T1000 (cell line): Measurements from ENCODE around the gene C17orf114.
"Not testable (repeated sequence)": the region's sequence is repeated elsewhere in the genome, so short reads cannot be mapped to it uniquely, and the experiment has no call there.

ENCODE experiments used
- DNase-seq: peaks from one replicate; lab custom pipeline; 2025; ENCODE audit warnings: mixed read lengths; lab: John Stamatoyannopoulos, UW

The C17orf114 gene

DNA sequence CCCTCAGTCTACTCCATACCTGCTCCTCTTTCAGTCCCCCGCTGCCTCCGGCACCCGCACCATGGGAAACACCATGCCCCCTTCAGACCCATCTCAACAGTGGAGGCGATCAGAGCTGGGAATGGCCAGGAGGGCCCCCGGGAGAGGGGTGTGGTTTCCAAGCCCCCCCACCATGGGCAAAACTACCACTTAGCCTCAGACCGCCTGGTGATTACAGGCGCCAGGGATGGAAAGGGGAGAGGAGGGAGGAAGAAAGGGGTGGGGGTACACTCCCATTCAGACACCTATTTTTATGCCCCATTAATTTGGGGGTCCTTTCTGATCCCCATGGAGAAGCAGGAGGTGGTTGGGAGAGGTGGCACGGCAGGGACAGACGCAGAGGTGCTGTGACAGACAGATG, at the start of gene C17orf114:
TSS of gene C17orf114 (minus strand) at position 101 of the 400 bp plus-strand sequence.
- no peak for DNase-seq

DNA sequence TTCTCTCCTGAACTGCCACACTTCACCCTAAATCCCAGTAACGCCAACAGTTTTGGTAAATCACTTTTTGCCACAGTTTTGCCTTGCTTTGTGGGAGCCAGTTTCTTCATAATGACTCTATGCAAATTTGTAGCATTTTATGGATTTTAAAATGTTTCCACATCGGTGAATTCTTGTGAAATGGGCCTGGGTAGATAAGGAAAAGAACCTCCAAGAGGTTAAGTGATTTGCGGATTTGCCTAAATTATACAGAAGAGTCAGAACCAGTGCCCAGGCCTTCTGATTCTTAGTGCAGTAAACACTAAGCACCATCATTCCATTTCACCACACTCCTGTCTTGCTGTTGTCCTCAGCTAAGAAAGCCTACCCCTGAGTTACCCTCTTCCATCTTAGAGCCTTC, 49.0 kb upstream of the C17orf114 start:
- no peak for DNase-seq

DNA sequence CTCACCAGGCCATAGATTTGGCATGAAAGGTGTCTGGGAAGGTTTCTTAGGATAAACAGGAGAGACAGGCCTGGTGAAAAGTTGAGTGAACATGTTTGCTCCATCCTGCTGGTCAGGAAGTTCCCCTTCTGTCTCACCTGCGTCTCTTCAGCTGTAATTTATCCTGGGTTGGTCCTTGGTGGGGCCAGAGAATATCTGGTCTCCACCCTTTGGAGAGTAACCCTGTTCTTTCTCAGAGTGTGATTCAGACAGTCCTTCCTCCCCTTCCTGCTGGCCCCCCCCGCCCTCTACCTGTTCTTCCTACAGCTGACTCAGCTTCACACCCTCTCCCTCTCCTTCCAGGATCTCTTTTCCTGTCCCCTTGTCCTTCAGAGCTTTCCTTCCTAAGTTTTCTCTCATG, 48.1 kb upstream of the C17orf114 start:
- no peak for DNase-seq

DNA sequence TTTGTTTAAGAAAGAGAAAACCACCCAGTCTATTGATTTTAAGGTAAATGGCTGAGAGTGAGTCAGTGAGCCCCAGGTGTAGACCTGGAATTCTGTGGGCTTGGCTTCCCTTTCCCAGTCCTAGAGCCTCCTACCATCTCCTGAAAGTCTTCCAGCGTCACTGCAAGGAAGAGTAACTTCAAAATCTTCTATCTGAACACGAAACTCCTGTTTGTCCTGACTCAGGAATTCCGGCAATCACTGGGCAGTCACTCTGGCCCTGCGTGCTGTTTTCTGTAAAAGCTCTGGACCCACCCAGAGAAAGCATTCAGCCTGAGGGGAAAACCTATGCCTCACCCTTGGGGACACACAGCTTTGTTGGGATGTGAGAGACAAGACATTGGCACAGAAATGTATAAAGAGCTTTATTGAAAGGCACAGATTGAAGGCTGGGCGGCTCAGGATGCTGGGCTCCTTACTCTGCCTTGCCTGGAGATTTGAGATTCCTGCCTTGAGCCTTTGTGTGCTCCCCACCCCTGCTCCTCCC, 46.9 kb upstream of the C17orf114 start:
- DNase-seq, result no peak

DNA sequence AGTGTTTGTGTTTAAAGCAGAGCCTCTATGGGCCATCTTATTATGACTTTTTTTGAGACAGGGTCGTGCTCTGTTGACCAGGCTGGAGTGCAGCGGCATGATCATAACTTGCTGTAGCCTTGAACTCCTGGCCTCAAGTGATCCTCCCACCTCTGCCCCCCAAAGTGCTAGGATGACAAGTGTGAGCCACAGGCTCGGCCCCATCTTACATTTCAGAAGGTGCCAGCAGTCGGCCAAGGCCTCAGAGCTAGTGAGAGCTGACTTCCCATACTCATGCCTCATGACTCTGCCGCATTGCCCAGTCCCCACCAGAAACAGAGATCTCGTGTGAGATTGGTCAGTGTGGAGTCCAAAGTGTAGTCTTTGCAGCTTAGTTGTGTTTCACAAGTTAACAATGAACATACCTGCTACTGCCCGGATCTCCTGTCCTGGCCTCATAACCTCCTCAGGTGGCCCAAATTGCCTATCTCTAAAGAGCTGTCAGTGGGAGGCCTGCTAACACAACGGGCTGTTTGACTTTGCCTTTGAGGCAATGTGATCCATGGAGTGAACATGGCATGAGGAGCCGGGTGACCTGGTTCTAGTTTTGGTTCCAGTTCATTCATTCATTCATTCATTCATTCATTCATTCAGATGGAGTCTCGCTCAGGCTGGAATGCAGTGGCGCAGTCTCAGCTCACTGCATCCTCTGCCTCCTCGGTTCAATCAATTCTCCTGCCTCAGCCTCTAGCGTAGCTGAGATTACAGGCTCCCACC, 44.7 kb upstream of the C17orf114 start:
- no peak for DNase-seq

DNA sequence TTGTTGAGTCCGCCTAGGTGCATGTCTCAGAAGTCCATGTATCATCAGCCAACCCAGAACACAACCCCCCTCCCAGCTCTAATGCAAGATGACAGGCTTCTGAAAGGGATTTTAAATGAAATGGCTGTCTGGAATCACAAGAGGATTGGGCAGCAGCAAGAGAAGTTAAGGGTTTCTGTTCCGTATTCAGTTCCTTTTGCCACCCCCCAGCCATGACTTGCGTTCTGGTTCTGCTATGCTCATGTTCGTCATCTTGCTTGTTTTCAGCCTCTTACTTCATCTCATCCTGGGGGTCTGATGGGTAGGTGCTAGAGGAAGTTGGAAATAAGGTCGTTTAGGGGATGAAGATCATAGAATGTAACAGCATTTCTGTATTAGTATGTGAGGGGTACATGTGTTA, 43.0 kb upstream of the C17orf114 start:
- no peak for DNase-seq

DNA sequence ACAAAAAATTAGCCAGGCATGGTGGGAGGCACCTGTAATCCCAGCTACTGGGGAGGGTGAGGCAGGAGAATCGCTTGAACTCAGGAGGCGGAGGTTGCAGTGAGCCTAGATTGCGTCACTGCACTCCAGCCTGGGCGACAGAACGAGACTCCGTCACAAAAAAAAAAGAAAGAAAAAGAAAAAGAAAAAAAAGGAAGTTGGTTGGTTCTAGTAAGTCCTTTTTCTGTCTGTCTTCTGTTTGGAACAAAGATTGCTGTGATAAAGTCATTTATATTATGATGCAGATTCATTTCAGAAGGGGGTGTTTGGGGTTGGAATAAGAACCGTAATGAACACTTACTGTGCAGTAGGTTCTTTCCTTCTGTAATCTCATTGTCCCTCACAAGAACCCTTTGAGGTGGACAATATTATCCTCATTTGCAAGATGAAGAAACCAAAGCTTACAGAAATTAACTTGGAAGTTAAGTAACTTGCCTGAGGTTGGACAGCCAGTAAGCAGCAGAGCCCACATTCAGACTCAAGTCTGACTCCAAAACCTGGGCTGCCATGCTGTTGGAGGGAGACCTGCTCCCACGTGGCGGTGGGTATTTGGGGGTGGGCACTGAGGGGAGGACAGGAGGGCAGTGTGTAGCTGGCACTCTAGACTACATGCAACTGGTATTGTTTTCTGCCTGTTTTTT, 41.3 kb upstream of the C17orf114 start:
- DNase-seq, result no peak

DNA sequence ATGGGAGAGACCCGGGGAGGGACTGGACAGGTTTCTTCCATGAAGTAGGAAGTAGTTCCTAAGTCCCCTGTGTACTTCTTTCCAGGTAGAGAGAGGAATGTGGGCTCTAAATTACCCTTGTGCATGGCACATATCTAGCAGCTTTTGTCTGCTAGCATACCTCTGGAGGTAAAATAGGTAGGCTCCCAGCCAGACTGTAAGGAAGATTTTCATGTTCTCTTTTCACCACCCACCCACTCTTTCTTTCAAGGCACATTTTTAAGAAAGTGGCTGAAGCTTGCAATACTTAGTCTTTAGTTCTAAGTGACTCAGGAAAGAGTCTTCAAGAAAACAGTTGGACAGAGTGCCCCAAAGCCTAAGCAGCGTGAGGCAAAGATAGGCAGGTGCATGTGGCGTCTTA, 40.2 kb upstream of the C17orf114 start:
- no peak for DNase-seq

DNA sequence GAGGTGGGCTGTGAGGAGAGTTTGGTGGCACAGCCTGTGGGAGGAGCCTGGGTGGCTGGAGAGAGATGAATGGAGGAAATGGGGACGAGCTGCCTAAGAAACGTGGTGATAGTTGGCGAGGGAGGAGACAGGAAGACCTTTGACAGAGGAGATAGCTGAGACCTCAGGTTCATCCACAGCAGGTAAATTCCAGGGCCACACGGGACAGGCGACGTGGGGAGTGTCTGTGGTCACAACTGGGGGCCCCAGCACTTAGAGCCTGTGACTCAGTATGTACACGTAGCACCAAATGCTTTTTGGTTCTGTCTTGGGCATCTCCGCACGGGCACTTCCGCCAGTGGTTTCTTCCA, 38.7 kb upstream of the C17orf114 start:
- no peak for DNase-seq

DNA sequence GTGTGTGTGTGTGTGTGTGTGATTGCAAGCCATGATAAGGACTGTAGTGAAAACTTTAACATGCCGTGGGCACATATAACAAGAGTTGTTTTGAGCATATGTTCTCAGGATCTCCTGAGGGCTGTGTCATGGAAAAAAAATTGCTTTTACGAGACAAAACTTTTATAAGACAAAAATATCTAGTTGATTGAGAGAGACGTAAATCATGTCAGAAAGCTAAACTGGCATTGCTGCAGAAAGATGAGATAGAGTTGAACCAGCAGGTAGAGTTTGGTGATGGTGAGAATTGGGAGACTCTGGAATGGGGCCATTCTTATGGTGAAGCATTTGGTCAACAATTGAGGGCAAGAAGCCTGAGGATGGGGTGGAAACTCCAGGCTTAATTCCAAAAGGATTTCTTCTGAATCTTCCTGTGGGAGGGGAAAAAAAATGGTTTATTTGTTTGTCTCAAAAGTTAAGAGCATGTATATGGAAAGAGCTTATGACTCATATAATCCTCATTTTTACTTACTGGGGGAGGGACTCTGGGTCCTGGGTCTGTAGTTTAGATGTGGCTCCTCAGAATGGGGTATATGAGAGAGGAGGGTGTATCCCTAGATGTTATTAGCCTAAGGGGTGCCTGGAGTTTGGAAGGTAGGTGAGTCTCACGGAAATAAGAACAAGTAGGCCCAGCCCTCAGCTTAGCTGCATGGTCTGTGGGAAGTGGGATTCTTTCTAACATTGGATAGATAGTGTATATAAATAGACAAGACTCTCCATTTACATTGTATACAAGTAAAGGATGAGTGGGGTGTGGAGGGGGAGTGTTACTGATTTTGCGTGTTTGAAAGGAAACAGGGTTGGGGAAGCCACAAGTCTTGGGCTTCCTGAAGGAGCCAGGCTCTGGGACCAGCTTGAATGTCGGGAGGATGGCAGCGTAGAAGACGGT, 38.1 kb upstream of the C17orf114 start:
- no peak for DNase-seq

DNA sequence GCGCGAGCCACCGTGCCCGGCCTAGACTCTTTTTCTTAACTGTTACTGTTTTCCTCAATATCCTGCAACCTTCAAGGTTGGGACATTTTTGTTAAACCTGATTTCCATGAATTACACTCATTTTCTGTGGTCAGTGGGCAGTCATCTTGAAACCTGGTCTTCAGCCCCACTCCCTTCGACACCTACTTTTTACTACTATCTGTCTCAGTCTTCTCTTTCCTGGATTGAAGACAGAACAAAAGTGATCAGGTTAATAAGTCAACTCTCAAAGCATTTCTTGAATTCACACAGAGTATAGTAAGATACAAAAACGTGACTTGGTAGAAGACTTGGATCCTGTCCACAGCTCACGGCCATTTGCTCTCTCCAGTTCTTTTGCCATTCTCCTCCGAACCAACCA, 37.1 kb upstream of the C17orf114 start:
- no peak for DNase-seq

DNA sequence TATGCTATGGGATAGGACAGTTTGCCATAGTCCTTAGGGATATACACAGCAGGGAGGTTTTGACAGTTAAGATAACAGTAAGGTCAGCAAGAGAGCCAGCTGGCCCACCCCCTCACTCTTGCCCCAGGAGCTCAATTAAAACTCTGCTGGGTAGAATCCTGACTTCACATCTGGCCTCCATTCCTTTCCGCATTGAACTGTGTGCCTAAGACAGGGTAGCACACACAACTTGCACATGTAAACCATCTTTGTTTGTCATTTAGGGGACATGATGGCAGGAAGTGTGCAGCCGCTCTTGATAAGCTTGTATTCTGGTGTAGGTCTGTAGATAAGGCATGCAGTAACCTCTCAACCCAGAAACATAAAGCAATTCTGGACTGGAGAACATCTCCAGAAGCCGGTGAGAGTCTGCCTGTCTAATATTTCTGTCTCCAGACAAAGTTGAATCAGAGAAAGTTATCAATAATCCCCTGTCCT, 36.2 kb upstream of the C17orf114 start:
- DNase-seq, result no peak

DNA sequence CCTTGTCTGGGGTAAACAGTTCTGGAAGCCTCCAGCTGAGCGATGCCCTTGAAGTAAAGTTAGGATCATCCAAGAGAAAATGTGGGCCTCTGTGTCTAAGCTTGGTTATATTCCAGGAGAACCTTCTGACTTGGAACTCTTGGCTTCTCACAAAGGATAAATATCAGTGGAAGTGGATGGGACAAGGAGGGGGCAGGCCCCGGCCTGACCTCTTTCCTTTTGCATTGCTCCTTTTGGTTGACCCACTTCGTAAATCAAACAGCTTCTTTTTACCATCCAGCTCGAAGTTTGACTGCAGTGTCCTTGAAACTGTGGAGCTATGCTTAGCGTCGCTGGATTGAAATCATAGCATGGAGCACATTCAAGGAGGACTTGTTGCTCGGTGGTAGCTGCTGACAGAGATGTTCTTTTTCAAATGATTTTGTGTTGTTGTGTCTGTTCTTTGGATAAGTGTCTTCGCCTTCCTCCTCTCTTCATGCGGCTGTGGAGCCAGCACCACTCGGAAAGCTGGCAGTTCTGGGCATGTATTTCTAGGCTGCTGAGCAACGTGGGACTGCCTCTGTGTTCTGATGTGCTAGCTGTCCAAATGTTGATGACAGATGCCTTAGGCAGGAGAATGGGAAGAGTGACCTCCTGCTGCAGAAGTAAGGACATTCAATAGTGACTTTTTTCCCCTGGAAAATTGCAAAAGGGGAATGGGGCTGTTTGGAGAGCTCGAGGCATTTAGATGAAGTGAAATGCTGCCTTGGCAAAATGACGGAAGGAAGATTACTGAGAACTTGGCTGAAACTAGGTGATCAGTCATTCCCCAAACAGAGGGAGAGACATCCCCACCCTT, 35.6 kb upstream of the C17orf114 start:
- no peak for DNase-seq

DNA sequence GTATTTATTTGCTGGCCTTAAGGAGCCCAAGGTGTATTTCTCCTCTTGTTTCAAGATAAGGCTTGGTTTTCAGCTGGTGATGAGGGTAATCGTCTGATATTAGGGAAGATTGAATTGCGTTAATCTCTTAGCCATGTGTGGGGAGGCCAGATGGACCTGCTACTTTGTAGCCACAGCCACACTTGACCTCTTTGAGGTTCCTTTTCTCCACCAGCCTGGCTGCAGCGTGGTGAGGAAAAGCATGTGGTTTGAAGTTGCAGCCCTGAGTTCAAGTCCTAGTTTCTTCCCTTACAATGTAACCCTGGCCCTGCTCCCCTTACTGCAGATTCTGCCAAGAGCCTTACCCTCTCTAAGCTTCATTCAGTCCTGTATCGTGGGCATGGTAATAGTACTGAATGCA, 34.1 kb upstream of the C17orf114 start:
- DNase-seq, result no peak

DNA sequence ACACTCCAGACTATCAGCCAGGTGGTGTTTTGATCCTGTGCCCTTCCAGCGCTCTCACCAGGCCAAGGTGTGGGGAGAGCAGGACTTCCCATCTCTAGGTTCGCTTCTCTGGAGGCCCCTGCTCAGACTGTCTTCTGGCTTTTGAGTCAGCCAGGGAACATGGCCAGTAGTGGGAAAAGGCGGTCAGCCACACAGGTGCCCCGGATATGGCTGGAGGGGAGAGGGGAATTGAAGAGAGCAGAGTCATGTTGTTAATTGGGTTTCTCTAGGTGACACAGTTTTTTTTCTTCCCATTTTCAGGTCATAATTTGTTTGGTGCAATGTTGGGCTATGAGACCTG, 32.5 kb upstream of the C17orf114 start:
- DNase-seq, result no peak

DNA sequence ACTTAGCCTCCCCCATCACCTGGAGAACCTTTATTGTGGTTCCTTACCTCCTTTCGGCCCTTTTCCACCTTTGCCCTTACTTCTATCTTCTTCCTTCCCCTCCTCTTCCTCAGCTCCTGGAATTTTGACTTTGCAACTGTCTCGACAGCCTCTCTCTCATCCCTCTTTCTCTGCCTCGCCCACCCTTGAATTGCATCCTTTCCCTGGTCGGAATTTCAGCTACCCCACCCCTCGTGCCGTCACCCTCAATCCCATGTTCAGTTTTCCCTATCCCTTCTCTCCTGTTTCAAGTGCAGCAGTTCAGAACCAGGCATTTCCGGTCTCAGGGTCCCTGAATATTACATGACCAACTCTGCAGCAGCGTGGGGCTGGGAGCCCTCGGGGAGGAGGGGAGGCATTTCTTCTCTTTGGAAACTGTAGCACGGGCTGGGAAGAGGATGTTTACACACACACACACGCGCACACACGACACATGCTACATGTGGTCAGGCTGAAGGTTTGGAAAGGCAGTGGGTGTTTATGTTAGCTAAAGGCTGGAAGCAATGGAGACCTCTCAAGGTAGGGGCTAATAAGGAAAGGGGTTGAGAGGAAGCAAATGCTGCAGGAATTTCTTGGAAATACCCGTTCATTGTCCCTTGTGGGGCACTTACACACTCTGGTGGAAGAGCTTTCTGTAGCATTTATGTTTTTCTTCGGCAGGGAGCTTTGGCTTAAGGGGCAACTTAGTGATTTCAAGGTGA, 32.0 kb upstream of the C17orf114 start:
- DNase-seq, result no peak

DNA sequence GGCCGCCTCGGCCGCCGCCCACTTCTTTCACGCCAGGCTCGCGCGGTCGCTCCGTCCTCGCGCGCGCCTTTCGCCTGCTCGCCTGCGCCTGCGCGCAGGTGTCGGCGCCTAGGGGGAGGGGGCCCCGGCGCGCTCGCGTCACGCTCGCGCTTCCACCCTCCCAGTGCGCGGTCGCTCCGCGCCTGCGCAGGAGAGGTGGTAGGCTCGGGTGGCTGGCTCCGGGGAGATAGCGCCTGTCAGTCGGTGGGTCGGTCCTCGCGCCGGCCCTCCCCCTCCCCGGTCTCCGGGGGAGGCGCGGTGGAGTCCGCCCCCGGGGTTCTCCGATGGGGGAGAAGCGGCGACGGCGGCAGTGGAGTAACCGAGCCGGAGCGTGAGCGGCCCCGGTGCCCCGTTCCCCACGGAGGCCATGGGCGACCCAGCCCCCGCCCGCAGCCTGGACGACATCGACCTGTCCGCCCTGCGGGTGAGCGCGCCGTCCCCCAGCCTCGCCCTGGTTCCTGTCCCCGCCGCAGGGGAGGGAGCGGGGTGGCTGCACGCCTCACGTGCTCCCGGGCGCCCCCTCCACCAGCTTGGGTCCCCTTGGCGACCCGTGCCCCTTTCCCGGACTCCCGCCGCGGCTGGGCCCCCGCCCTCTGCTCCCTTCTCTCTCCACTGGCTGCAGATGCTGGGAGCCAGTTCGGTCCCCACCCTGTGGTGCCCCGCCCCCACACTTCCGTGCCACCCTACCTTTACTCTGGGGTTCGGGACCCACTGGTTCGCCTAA, 31.2 kb upstream of the C17orf114 start, which contains the start of gene MINK1:
TSS of gene MINK1 (plus strand) at position 163 of the 763 bp plus-strand sequence. CDS start at position 407, 244 bp downstream.
- DNase-seq, result peak; percentile 88

DNA sequence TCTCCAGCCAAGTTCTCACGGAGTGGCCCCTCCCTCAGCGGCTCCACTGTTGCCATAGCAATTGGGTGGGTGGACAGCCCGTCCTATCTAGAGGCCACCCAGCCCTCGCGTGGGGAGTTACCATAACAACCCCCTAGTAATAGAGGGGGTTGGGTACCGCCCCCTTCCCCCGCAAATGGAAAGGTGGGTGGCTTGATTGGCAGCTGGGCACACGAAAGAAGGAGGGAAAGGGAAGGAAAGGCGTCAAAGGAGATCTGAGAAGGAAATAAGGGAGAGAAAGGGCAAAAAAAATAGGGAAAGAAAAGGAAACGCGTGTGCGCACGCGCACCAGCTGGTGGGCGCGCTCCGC, 30.7 kb upstream of the C17orf114 start:
- DNase-seq, result not testable (repeated sequence)

DNA sequence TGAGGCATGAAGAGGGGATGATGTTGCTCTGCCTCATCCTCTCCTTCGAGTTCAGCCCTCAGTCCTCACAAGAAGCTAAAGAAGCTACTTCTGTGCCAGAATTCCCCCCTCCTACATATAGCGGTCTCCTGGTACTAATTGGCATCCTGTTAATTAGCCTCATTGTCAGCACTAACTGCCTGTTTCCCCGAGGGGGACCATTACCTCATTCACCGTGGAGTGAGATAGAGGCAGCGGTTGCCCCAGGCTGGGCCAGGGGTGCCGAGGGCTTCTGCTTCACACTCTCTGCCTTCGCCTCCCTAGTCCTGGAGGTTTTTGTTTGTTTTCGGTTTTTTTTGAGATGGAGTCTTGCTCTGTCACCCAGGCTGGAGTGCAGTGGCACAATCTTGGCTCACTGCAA, 25.3 kb upstream of the C17orf114 start:
- no peak for DNase-seq
